Activated naive CD4-positive, alpha-beta T cell treated with anti-CD3 and anti-CD28 coated beads, Interleukin-2, amount 50 U/mL, for 24 hours (primary cell): ENCODE results near the gene IGLL1.

Experiments used
- H3K27ac Mint-ChIP-seq: one replicate; pipeline ENCODE4 v1.8.0; 2021; ENCODE audit warnings: mild to moderate bottlenecking, mixed read lengths
- H3K27me3 Mint-ChIP-seq: one replicate; pipeline ENCODE4 v1.8.0; 2021; ENCODE audit warnings: mixed read lengths
- H3K36me3 Mint-ChIP-seq: one replicate; pipeline ENCODE4 v1.8.0; 2021; ENCODE audit warnings: mixed read lengths
- H3K4me1 Mint-ChIP-seq: one replicate; pipeline ENCODE4 v1.8.0; 2021; ENCODE audit warnings: mixed read lengths
- H3K4me3 Mint-ChIP-seq: one replicate; pipeline ENCODE4 v1.8.0; 2021; ENCODE audit warnings: mild to moderate bottlenecking, mixed read lengths
- H3K9me3 Mint-ChIP-seq: one replicate; pipeline ENCODE4 v1.8.0; 2021; ENCODE audit warnings: mixed read lengths

Gene IGLL1

GRCh38 chr22:23531283-23531956 lies 48.7 kb downstream of the IGLL1 start:
- no peaks in the 10 kb centered on the region for H3K9me3 Mint-ChIP-seq
- H3K4me1 Mint-ChIP-seq = no peaks in the 10 kb centered on the region
- no peak overlapping the region for H3K27ac Mint-ChIP-seq
- H3K36me3 Mint-ChIP-seq = no peaks in the 10 kb centered on the region
- peaks cover 1% of the 10 kb centered on the region for H3K27me3 Mint-ChIP-seq
- H3K4me3 Mint-ChIP-seq = no peak overlapping the region

- H3K27ac Mint-ChIP-seq = no peak overlapping the region
- H3K27me3 Mint-ChIP-seq = peaks cover 1% of the 10 kb centered on the region
- H3K36me3 Mint-ChIP-seq = no peaks in the 10 kb centered on the region
- H3K9me3 Mint-ChIP-seq = no peaks in the 10 kb centered on the region
- H3K4me3 Mint-ChIP-seq = no peak overlapping the region
- H3K4me1 Mint-ChIP-seq = no peaks in the 10 kb centered on the region
Measured at GRCh38 chr22:23530766-23531282, 49.3 kb downstream of the IGLL1 start.

GRCh38 chr22:23530106-23530505 lies 50.0 kb downstream of the IGLL1 start:
- H3K36me3 Mint-ChIP-seq = no peaks in the 10 kb centered on the region
- H3K4me3 Mint-ChIP-seq = no peak overlapping the region

GRCh38 chr22:23529166-23530103 lies 50.7 kb downstream of the IGLL1 start:
- Mint-ChIP-seq H3K4me1 (no peaks in the 10 kb centered on the region), H3K27me3 (peaks cover 1% of the 10 kb centered on the region), H3K4me3 (no peak overlapping the region), H3K36me3 (no peaks in the 10 kb centered on the region), H3K9me3 (no peaks in the 10 kb centered on the region), H3K27ac (peak overlapping the region; percentile 84)

More at GRCh38 chr22:23530106-23530505, 50.0 kb downstream of the IGLL1 start:
- H3K4me1 Mint-ChIP-seq = no peaks in the 10 kb centered on the region
- no peaks in the 10 kb centered on the region for H3K9me3 Mint-ChIP-seq
- H3K27me3 Mint-ChIP-seq = peaks cover 1% of the 10 kb centered on the region
- no peak overlapping the region for H3K27ac Mint-ChIP-seq

- Mint-ChIP-seq H3K4me1 (no peaks in the 10 kb centered on the region), H3K4me3 (no peak overlapping the region), H3K36me3 (no peaks in the 10 kb centered on the region), H3K27me3 (peaks cover 1% of the 10 kb centered on the region), H3K9me3 (no peaks in the 10 kb centered on the region), H3K27ac (no peak overlapping the region)
Measured at GRCh38 chr22:23527971-23528740, 51.9 kb downstream of the IGLL1 start.

- H3K27me3 Mint-ChIP-seq = peaks cover 3% of the 10 kb centered on the region
- peak overlapping the region; percentile 46 for H3K27ac Mint-ChIP-seq
- no peak overlapping the region for H3K4me3 Mint-ChIP-seq
Measured at GRCh38 chr22:23526596-23527316, 53.3 kb downstream of the IGLL1 start.

GRCh38 chr22:23525510-23525909 lies 54.6 kb downstream of the IGLL1 start:
- no peaks in the 10 kb centered on the region for H3K36me3 Mint-ChIP-seq
- H3K27ac Mint-ChIP-seq = no peak overlapping the region
- peaks cover 4% of the 10 kb centered on the region for H3K4me1 Mint-ChIP-seq
- H3K9me3 Mint-ChIP-seq = no peaks in the 10 kb centered on the region
- peaks cover 6% of the 10 kb centered on the region for H3K27me3 Mint-ChIP-seq
- no peak overlapping the region for H3K4me3 Mint-ChIP-seq

More at GRCh38 chr22:23526596-23527316, 53.3 kb downstream of the IGLL1 start:
- Mint-ChIP-seq H3K36me3 (no peaks in the 10 kb centered on the region), H3K9me3 (no peaks in the 10 kb centered on the region), H3K4me1 (no peaks in the 10 kb centered on the region)

GRCh38 chr22:23524226-23524625 lies 55.9 kb downstream of the IGLL1 start:
- H3K36me3 Mint-ChIP-seq = no peaks in the 10 kb centered on the region
- H3K4me3 Mint-ChIP-seq = no peak overlapping the region
- no peaks in the 10 kb centered on the region for H3K9me3 Mint-ChIP-seq
- H3K27me3 Mint-ChIP-seq = peaks cover 11% of the 10 kb centered on the region
- no peak overlapping the region for H3K27ac Mint-ChIP-seq
- peaks cover 4% of the 10 kb centered on the region for H3K4me1 Mint-ChIP-seq

- Mint-ChIP-seq H3K4me1 (peaks cover 4% of the 10 kb centered on the region), H3K27ac (no peak overlapping the region), H3K36me3 (no peaks in the 10 kb centered on the region), H3K4me3 (no peak overlapping the region), H3K27me3 (peaks cover 14% of the 10 kb centered on the region), H3K9me3 (no peaks in the 10 kb centered on the region)
Measured at GRCh38 chr22:23523713-23524112, 56.4 kb downstream of the IGLL1 start.
